ENCODE measurements around the gene NSMCE1. TPM values are rescaled to one million over a fixed set of nuclear protein-coding genes. Genes with fewer than 3 reads are reported as not detected.
A peak's percentile ranks its signal among the peaks of the same experiment; 100 is the strongest.

The NSMCE1 gene
- total RNA-seq, 1 donor = 97.7 TPM

GRCh38 chr16:27287887-27288286, 19.3 kb upstream of the NSMCE1 start:
- H3K4me3 ChIP-seq (ENCODE audit: low read depth, low read length) = no peak overlapping the region
- TF ChIP-seq CTCF (IDR thresholded peaks at IDR 0.05; ENCODE audit: insufficient read depth, low read length) = no peak
- no peak for DNase-seq (ENCODE audit: low read depth)

- no peak overlapping the region for H3K4me3 ChIP-seq (ENCODE audit: low read depth, low read length)
- DNase-seq (ENCODE audit: low read depth) = no peak
- TF ChIP-seq CTCF (IDR thresholded peaks at IDR 0.05; ENCODE audit: insufficient read depth, low read length) = no peak
Observed at GRCh38 chr16:27287051-27287811, 18.7 kb upstream of the NSMCE1 start.

- no peak for TF ChIP-seq CTCF (IDR thresholded peaks at IDR 0.05; ENCODE audit: insufficient read depth, low read length)
- H3K4me3 ChIP-seq (ENCODE audit: low read depth, low read length) = no peak overlapping the region
- peak; percentile 97 for DNase-seq (ENCODE audit: low read depth)
Observed at GRCh38 chr16:27286451-27286850, 17.9 kb upstream of the NSMCE1 start.

GRCh38 chr16:27285676-27286196, 17.2 kb upstream of the NSMCE1 start:
- DNase-seq (ENCODE audit: low read depth) = peak; percentile 61
- TF ChIP-seq CTCF (IDR thresholded peaks at IDR 0.05; ENCODE audit: insufficient read depth, low read length) = no peak
- H3K4me3 ChIP-seq (ENCODE audit: low read depth, low read length) = no peak overlapping the region

- TF ChIP-seq CTCF (IDR thresholded peaks at IDR 0.05; ENCODE audit: insufficient read depth, low read length) = no peak
- no peak overlapping the region for H3K4me3 ChIP-seq (ENCODE audit: low read depth, low read length)
Observed at GRCh38 chr16:27284865-27285675, 16.5 kb upstream of the NSMCE1 start.

GRCh38 chr16:27281243-27281642, 12.7 kb upstream of the NSMCE1 start:
- H3K4me3 ChIP-seq (ENCODE audit: low read depth, low read length) = no peak overlapping the region
- no peak for TF ChIP-seq CTCF (IDR thresholded peaks at IDR 0.05; ENCODE audit: insufficient read depth, low read length)
- no peak for DNase-seq (ENCODE audit: low read depth)

More at GRCh38 chr16:27284865-27285675, 16.5 kb upstream of the NSMCE1 start:
- no peak for DNase-seq (ENCODE audit: low read depth)

Measured in fibroblast of the aortic adventitia (primary cell).